Hematopoietic multipotent progenitor cell treated with erythropoietin and hydrocortisone succinate and interleukin-3 and kit ligand, for 15 days (in vitro differentiated cells): ENCODE data around the gene H2BW1.
"Not testable (repeated sequence)": the region's sequence is repeated elsewhere in the genome, so short reads cannot be mapped to it uniquely, and the experiment has no call there.

Experiments
- DNase-seq: peaks from one replicate; pipeline ENCODE4 v3.0.0-alpha.2; 2015; ENCODE audit warnings: low spot score

H2BW1 gene, protein sequence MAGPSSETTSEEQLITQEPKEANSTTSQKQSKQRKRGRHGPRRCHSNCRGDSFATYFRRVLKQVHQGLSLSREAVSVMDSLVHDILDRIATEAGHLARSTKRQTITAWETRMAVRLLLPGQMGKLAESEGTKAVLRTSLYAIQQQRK

DNA sequence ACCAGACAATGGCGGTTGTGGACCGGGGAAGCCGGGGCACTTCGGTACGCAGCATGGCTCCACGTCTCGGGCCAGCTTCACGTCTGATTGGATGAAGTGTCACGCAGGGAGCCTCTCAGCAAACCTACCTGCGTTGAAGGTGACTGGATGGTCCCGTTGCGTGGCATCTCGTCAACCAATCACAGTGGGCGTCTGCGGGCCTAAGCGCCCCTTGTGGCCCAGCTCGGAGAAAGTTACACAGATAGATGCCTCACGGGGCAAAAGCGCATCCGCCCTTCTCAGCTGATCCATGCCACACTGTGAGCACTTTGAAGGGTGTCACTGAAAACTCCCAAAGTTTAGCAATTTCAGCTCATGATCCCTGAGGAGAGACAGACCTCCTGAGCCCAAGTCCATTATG, at the start of gene H2BW1:
H2BW1 (minus strand) TSS at position 103 of the 400 bp plus-strand sequence. CDS start 132 bp downstream, outside the sequence.
- no peak for DNase-seq

DNA sequence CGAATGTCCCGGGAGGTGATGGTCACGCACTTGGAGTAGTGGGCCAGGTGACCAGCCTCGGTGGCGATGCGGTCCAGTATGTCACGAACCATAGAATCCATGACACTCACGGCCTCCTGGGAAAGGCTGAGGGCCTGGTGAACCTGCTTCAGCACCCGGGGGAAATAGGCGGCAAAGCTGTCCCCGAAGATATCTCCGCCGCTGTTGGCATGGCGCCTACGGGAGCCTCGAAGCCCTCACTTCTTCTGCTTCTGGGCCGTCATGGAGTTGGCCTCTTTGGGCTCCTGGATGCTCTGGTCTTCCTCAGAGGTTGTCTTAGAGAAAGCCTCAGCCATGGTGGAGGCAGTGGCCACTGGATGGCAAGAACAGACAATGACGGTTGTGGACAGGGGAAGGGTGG, 49.1 kb upstream of the H2BW1 start:
- DNase-seq, result not testable (repeated sequence)

DNA sequence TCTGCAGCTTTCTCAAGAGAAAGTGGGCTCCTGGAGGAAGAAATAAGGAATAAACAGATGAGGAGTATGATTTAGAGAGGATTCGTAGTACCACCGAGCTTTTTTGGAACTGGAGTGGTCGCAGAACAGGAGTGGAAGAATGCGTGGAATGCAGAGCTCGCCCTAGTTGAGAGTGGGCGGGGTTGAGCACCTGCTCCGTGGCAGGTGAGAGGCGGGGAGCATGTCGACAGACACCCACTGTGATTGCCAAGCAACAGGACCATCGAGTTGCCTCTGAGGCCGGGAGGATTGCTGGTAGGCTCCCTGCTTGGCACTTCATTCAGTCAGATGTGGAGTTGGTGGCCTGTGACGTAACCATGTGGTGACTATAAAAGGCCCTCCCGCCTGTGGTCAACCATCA, 41.4 kb upstream of the H2BW1 start:
- not testable (repeated sequence) for DNase-seq

DNA sequence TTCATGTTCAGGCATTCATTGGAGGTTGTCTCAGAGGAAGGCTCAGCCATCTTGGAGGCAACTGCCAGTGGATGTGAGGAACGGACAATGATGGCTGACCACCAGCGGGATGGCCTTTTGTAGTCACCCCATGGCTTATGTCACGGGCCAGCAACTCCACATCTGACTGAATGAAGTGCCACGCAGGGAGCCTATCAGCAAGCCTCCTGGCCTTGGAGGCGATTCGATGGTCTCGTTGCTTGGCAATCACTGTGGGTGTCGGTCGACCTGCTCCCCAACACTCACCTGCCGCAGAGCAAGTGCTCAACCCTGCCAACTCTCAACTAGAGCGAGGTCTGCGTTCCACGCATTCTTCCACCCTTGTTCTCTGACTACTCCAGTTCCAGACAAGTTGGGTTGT, 33.7 kb upstream of the H2BW1 start:
- DNase-seq, result no peak

DNA sequence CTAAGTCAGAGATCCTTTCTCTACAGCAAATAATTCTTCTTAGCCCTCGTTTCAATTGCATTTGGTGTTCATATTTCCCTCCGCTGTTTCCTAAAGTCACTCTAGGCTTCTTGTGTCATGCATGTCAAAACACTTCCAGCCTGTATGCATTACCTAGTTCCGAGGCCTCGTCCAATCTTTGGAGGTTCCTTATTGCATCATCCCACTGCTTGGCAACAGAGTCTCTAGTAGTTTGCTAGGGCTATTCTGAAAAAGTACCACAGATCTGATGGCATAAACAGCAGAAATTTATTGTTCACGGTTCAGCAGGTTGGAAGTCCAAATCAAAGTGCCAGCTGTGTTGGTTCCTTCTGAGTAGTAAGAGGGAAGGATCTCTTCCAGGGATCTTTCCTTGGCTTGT, 32.1 kb upstream of the H2BW1 start:
- DNase-seq, result no peak

DNA sequence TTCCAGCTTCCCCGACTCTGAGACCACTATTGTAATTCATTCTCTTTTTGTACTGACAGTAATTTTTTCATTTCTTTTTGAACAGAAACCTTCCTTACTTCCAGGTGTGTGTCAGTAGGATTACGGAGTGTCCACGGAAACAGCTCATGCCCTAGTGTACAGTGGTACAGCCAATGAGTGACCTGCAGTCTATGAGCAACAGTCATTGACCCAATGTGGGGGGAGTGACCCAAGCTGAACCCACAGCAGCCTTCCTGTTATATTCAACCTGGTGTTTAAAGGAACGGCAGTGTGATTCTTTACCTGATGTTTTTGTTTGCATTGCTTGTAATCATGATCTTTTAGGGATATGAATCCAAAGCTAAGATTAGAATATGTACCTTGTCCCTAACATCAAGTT, 27.5 kb upstream of the H2BW1 start:
- DNase-seq, result no peak

DNA sequence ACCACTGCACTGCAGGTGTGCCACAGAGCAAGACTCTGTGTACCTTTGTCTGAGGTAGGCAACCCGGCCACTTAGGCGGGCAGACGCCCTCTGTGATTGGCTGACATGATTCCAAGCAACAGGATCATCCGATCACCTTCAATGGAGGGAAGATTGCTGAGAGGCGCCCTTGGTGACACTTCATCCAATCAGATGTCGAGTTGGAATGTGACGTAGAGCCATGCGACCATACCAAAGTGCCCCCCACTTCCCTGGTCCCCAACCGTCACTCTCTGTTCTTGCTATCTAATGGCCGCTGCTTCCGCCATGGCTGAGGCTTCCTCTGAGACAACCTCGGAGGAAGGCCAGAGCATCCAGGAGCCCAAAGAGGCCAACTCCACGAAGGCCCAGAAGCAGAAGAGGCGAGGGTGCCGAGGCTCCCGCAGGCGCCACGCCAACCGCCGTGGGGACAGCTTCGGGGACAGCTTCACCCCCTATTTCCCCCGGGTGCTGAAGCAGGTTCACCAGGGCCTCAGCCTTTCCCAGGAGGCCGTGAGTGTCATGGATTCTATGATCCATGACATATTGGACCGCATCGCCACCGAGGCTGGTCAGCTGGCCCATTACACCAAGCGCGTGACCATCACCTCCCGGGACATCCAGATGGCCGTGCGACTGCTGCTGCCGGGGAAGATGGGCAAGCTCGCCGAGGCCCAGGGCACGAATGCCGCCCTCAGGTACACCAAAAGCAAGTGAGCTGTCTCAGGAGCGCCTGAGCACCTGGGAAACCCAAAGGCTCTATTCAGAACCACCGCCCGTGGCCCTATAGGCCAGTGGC, 26.4 kb upstream of the H2BW1 start, which contains the start of gene H2BW2:
H2BW2 (plus strand) TSS at position 268 of the 817 bp plus-strand sequence; CDS start at position 307, 39 bp downstream.
- no peak for DNase-seq

DNA sequence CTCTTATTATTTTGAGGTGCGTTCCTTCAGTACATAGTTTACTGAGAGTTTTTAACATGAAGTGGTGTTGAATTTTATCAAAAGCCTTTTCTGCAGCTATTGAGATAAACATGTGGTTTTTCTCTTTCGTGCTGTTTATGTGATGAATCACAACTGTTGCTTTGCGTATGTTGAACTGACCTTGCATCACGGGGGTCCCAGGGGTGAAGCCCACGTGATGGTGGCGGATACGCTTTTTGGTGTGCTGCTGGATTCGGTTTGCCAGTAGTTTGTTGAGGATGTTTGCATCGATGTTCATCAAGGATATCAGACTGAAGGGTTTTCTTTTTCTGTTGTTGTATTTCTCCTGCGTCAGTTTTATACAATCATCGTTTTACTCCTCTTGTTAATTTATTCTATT, 4.6 kb upstream of the H2BW1 start:
- no peak for DNase-seq

DNA sequence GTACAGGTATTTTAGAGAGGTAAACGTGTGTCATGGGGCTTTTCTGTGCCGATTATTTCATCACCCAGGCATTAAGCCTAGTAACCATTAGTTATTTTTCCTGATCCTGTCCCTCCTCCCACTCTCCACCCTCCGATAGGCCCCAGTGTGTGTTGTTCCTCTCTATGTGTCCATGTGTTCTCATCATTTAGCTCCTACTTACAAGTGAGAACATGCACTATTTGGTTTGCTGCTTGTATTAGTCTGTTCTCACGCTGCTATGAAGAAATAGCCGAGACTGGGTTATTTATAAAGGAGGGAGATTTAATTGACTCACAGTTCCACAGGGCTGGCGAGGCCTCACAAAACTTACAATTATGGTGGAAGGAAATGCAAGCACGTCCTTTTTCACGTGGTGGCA, 2.1 kb upstream of the H2BW1 start:
- DNase-seq, result not testable (repeated sequence)

DNA sequence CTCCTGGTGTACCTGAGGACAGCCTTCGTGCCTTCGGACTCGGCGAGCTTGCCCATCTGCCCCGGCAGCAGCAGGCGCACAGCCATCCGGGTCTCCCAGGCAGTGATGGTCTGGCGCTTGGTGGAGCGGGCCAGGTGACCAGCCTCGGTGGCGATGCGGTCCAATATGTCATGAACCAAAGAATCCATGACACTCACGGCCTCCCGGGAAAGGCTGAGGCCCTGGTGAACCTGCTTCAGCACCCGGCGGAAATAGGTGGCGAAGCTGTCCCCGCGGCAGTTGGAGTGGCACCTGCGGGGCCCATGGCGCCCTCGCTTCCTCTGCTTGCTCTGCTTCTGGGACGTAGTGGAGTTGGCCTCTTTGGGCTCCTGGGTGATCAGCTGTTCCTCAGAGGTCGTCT, 350 bp downstream of the H2BW1 start:
- no peak for DNase-seq

DNA sequence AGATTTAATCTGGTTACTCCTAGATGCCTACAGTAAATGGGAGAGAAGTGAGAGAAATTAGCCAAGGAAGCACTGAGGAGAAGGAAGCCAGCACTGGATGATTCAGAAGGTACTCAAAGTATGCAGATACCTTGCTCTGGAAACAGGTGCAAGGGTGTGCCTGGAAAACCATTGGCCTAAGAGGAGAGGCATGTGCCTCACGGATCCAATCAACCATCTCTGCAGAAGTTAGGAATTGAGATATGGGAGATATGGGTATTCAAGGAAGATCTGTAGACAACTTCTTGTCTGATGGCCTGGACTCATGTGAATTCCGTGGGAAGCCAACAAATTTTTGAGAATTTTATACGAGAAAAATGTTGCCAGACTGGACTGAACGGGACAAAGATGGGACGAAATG, 4.7 kb downstream of the H2BW1 start:
- no peak for DNase-seq

DNA sequence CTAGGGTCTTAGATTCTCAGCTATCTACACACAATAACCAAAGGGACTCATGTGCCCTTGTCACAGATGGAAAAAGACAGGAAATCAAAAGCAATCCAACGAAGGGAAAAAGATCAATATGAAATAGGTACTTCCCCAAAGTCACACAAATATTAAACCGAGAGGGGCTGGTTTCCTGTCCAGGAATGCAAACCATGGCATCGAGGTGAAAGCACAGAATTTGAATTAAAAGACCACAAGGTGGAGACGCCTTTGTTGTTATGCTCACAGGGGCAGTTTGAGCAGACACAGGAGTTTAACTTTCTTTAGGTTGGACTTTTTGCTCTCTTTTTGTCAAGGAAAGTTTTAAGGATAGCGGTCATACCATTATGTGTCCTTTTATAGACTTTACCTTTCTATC, 14.3 kb downstream of the H2BW1 start:
- no peak for DNase-seq

DNA sequence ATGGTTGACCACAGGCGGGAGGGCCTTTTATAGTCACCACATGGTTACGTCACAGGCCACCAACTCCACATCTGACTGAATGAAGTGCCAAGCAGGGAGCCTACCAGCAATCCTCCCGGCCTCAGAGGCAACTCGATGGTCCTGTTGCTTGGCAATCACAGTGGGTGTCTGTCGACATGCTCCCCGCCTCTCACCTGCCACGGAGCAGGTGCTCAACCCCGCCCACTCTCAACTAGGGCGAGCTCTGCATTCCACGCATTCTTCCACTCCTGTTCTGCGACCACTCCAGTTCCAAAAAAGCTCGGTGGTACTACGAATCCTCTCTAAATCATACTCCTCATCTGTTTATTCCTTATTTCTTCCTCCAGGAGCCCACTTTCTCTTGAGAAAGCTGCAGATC, 30.0 kb downstream of the H2BW1 start:
- not testable (repeated sequence) for DNase-seq

DNA sequence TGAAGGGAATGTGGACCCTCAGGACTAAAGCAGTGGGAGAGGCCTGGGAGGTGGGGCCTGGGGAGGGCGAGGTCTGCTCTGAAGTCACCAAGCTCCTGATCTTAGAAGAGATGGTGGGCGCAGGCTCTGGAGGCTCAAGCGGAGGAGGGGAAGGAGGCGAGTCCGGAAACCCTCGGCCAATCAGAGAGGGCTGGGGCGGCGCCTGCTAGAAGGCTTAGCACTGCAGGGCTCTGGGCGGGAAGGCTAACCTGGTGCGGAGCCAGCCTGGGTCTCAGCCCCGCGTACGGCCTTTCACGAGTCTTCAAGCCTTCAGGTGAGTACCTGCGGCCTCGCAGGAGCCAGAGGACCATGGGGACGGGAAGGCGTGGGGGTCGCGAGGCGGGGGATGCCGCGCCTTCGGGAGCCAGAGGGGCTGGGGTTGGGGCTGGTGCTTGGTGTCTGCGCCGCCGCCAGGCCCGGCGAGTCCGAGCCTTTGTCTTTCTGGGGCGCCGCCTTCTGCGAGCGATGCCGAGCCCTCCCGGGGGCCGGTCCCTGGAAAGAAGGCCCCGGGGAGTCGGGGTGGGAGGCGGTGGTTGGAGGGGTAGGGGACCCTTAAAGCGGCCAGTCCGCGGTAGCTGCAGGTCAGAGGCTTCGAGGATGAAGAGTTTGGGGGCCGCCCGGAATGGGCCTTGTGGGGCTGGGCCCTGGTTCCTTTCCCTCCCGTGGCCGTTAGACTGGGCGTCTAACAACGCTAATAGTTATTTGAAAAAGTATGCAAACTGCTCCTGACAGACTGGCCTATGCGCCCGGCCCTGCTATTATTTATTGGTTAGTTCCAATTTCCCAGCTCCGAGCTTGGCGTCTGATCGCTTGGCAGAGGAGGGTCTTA, 50.9 kb downstream of the H2BW1 start, which contains the start of gene TMSB15B:
TMSB15B (plus strand) TSS at position 217 of the 868 bp plus-strand sequence.
- not testable (repeated sequence) for DNase-seq
